Measurements from ENCODE around the gene KCTD13. TPM values are rescaled to one million over a fixed set of nuclear protein-coding genes. Genes with fewer than 3 reads are reported as not detected.

The KCTD13 gene
- total RNA-seq, 1 donor from 2014 or later, result 302 TPM

DNA sequence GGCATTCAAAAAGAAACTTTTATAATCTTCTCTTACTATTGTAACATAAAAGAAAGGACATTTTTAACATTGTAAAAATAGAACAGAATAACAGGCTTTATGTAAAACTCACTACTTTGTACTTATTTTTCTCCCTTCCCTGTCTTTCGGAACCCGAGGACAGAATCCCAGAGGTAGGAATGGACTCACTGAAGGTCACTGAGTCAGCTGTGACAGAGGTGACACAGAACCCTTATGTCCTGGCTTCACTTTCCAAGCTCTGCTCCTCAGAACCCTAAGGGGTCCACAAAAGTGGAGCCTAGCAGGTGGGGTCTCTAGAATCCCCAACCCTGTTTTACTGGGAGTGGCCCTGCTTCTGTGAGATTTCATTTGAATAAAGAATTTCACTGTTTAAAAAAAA is 3.7 kb downstream of the KCTD13 start:
- Histone ChIP-seq H3K4me1 (peaks cover 11 to 16% of the 10 kb centered on the region in 2 donors), H3K27ac (no peak overlapping the region), H3K27me3 (no peaks in the 10 kb centered on the region), H3K36me3 (peaks cover 33 to 41% of the 10 kb centered on the region in 2 donors), H3K9me3 (no peaks in the 10 kb centered on the region), H3K4me3 (no peak overlapping the region)
- intact Hi-C loops (cut with DNase I), result no loop called here
- TF ChIP-seq, protein P1, sequence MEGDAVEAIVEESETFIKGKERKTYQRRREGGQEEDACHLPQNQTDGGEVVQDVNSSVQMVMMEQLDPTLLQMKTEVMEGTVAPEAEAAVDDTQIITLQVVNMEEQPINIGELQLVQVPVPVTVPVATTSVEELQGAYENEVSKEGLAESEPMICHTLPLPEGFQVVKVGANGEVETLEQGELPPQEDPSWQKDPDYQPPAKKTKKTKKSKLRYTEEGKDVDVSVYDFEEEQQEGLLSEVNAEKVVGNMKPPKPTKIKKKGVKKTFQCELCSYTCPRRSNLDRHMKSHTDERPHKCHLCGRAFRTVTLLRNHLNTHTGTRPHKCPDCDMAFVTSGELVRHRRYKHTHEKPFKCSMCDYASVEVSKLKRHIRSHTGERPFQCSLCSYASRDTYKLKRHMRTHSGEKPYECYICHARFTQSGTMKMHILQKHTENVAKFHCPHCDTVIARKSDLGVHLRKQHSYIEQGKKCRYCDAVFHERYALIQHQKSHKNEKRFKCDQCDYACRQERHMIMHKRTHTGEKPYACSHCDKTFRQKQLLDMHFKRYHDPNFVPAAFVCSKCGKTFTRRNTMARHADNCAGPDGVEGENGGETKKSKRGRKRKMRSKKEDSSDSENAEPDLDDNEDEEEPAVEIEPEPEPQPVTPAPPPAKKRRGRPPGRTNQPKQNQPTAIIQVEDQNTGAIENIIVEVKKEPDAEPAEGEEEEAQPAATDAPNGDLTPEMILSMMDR (IDR thresholded peaks at IDR 0.05), result no peak
- no peak for DNase-seq (ENCODE audit: low spot score in 2 of 2)

DNA sequence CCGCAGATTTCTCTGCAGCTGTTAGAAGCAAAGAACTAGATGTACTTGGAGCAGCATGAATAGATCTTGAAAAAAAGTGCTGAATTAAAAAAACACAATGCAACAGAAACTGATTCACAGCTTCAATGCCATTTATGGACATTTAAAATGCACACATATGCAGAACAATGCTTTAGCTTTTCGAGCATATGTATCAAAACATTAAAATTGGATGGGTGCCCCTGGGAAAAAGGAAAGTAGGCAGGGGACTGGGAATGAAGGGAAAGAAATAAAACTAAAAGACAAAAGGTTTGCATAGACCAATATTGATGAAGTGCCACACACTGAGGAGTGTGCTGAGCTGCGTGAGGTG is 5.0 kb downstream of the KCTD13 start:
- TF ChIP-seq, protein P1 (IDR thresholded peaks at IDR 0.05), result no peak
- peaks cover 34 to 49% of the 10 kb centered on the region in 2 donors for H3K36me3 ChIP-seq
- H3K9me3 ChIP-seq, result no peaks in the 10 kb centered on the region
- H3K27me3 ChIP-seq, result no peaks in the 10 kb centered on the region
- H3K4me1 ChIP-seq, result peaks cover 4 to 11% of the 10 kb centered on the region in 2 donors
- intact Hi-C loops (cut with DNase I), result no loop called here
- DNase-seq (ENCODE audit: low spot score in 2 of 2), result no peak
- no peak overlapping the region for H3K27ac ChIP-seq
- no peak overlapping the region for H3K4me3 ChIP-seq

DNA sequence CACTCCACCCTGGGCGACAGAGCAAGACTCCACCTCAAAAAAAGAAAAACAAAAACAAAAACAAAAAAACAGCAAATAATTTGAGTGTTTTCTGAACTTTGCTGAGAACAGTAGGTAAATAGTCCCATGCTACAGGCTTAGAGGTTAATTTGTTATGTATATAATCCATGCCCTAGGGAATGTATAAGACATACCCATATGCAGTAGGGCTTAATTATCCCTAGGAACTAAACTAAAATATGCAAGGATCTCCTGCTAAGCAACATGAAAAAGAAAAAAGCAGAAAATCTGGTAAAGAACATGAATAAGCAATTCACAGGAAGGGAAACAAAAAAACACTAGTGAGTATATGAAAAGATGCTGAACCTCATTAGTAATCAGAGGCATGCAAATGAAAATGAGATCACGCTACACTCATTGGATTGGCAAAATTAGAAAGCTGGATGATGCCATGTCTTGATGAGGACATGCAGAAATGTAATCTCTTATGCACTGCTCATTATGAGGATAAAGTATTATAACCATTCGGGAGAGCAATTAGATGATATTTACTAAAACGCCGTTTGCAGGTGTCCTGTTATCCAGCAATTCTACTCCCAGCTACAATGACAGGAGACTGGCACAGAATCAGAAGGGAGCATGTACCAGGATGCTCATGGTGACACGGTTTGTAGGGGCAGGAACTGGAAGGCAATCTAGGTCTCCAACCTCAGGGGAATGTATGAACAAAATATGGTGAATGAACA is 5.6 kb downstream of the KCTD13 start:
- peaks cover 4 to 11% of the 10 kb centered on the region in 2 donors for H3K4me1 ChIP-seq
- no peaks in the 10 kb centered on the region for H3K27me3 ChIP-seq
- H3K9me3 ChIP-seq, result no peaks in the 10 kb centered on the region
- no peak overlapping the region for H3K4me3 ChIP-seq
- H3K36me3 ChIP-seq, result peaks cover 34 to 49% of the 10 kb centered on the region in 2 donors
- DNase-seq (ENCODE audit: low spot score in 2 of 2), result no peak
- intact Hi-C loops (cut with DNase I), result no loop called here
- TF ChIP-seq, protein P1 (IDR thresholded peaks at IDR 0.05), result no peak
- H3K27ac ChIP-seq, result no peak overlapping the region

DNA sequence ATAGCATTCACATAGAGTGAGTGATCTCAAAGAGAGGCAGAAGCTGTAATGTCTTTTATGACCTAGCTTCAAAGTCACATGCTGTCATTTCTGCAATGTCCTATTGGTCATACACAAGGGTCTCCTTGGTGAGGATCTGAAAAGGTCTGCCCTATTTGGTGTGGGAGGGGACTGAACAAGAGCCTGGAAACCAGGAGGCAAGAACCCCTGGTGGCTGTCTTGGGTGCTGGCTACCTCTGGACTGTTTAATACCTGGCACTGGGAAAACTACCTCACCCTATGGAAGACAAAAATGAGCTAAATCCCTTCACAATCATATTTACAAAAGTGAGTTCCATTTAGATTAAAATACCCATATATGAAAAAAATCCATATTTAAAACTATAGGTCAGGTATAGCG is 9.0 kb downstream of the KCTD13 start:
- peaks cover 28 to 52% of the 10 kb centered on the region in 2 donors for H3K36me3 ChIP-seq
- TF ChIP-seq, protein P1 (IDR thresholded peaks at IDR 0.05), result no peak
- H3K9me3 ChIP-seq, result no peaks in the 10 kb centered on the region
- no peak overlapping the region for H3K27ac ChIP-seq
- H3K27me3 ChIP-seq, result no peaks in the 10 kb centered on the region
- H3K4me1 ChIP-seq, result no peaks in the 10 kb centered on the region
- H3K4me3 ChIP-seq, result no peak overlapping the region
- intact Hi-C loops (cut with DNase I), result no loop called here
- no peak for DNase-seq (ENCODE audit: low spot score in 2 of 2)

DNA sequence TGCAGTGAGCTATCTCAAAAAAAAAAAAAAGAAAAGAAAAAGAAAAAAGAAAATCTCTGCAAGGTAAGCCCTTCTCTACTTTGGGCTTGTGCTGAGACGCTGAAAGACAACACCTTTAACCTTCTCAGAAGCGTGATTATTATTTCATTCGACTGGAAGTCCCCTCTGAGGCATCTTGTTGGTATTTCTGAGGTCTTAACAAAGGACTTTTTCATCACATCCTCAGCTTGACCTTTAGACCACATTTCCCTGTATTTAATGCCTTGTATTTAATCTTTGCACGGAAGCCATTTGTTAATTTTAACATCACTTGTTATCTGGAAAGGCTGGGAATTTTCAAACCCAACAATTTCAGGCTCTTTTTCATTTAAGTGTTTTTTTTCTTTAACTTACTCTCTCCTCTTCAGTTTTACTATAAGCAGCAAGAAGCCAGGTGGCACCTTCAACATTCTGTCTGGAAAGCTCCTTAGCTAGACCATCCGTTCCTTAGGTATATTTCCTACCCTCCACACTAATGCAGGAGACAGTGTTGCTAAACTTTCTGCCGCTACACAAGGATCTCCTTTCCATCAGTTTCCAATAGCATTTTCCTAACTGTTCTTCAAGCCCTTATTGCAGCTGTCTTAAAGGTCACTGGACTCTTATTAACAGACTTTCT is 10.3 kb downstream of the KCTD13 start:
- Histone ChIP-seq H3K4me3 (no peak overlapping the region), H3K36me3 (peaks cover 17 to 43% of the 10 kb centered on the region in 2 donors), H3K9me3 (no peaks in the 10 kb centered on the region), H3K4me1 (no peaks in the 10 kb centered on the region), H3K27me3 (no peaks in the 10 kb centered on the region), H3K27ac (no peak overlapping the region)
- no peak for DNase-seq (ENCODE audit: low spot score in 2 of 2)
- intact Hi-C loops (cut with DNase I), result no loop called here
- TF ChIP-seq, protein P1 (IDR thresholded peaks at IDR 0.05), result no peak

Data from ascending aorta (tissue), 2 donors.